HK-2 (cell line): ENCODE measurements around the gene SLC22A13.
"Not testable (repeated sequence)": the region's sequence is repeated elsewhere in the genome, so short reads cannot be mapped to it uniquely, and the experiment has no call there.

Experiments
- DNase-seq: peaks from one replicate; pipeline ENCODE4 v3.0.0-alpha.2; 2018; ENCODE audit not compliant: unreplicated experiment

SLC22A13 gene

DNA sequence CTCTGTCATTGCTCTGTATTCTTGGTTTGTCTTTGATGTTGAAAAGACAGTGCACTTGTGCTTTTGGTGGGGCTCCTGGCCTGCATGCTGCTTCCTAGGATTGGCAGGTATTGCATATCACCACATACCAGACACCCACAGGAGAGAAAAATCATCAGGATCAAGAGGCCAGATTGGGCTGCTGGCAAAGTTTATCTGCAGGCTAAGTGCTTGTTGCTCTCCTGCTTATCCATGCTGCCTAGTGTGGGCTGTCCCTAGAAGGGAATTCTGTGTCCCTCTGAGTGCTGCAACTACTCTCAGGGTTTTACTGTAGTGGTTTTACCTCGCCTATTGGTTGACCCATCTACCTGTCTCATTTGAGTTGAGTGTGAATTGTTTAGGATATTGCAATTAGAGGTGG, 833 bp upstream of the SLC22A13 start:
- no peak for DNase-seq

DNA sequence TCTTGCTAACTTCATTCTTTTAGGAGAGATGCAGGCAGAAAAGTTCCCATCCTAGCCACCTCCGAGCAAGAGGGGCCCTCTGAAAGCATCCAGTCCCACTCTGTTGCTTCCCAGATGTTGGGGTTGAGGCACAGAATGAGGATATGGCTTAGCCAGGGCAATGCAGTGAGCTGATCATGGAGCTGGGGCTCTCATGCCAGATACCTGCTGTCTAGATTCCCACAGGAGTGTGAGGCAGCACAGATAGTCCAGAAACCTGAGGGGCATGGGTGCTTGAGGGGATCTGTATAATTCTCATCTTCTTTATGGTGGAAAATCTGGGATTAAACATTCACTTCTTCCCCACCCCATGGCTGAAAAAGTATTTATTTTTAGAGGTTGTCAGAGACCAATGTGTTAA, 1.2 kb downstream of the SLC22A13 start:
- no peak for DNase-seq

DNA sequence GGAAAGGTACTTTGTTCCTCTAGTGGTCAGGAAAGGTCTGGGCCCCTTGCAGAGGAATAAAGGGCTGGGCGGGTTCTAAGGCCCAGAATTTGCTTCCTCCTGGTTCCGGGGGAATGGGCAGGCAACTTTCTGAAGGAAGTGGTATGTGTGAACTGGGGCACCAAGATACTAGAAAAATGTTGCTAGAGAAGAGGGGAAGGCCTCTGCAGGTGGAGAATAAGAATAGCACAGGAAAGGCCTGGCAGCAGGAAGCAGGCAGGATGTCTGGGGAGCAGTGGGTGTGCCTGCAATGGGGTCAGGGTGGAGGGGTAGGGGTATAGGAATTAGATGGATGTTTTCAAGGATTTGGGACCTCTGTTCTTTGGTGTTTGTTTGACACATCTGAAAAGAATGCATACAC, 2.0 kb downstream of the SLC22A13 start:
- no peak for DNase-seq

DNA sequence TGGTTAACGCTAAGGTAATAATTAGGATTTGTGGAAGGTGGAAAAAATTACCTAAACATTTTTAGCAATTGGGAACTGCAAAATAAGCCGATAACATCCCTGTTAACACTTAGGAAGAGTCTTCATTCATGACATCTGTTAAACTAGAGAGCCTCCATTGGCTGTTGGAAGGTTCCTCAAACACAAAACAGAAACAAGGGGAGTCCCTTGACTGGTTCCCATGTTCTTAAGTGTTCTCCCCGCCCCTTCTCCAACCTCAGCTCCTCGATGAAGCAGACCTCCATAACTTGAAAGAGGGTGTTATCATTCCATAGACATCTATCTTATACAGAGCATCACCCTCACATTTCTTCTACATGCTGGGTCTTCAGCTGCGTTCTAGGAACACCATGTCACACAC, 2.5 kb downstream of the SLC22A13 start:
- DNase-seq = no peak

GRCh38 chr3:38268522-38268921, 2.9 kb downstream of the SLC22A13 start:
- DNase-seq = no peak

GRCh38 chr3:38270606-38271005, 5.0 kb downstream of the SLC22A13 start:
- DNase-seq = no peak

DNA sequence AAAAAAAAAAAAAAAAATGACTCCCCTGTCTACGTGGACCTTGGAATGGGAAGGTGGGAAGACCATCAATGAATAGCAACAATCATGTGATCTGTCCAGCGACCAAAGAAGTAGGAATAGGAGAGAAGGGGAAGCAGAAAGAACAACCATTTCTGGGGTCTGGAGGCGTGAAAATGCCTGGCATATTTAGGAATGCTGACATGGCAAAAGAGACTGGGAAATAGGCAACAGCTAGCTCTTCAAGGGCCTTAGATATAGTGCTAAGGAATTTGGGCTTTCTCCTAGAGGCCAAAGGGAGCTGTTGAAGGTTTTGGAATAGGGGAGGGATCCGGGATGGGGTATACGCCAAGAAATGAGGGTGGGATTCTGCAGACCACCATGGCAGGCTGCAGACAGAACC, 5.9 kb downstream of the SLC22A13 start:
- DNase-seq = no peak

DNA sequence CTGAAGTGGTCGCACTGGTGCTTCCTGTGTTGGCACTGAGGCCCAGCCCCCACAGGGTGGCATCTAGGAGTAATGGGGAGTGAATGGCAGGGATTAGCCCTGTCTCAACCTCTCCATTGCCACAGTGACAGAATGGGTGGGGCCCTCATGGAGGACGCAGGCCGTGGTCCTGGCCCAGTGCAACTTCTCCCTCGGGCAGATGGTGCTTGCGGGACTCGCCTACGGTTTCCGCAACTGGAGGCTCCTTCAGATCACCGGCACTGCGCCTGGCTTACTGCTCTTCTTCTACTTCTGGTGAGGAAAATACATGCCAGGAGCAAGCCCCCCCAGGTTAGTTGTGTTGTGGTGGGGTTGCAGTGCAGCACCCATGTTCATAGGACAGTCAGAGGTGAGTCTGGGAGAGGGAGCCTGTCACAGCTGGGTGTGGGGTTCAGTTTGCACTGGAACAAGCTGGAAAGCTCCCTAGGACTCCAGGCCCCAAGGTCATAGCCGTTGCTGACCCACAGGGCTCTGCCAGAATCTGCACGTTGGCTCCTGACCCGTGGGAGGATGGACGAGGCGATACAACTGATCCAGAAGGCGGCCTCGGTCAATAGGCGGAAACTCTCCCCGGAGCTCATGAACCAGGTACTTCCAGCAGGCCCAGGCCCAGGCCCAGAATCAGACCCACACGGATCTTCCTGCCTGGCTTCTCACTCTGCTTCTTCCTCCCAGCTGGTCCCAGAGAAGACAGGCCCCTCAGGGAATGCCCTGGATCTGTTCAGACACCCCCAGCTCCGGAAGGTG, 9.4 kb downstream of the SLC22A13 start:
- no peak for DNase-seq

DNA sequence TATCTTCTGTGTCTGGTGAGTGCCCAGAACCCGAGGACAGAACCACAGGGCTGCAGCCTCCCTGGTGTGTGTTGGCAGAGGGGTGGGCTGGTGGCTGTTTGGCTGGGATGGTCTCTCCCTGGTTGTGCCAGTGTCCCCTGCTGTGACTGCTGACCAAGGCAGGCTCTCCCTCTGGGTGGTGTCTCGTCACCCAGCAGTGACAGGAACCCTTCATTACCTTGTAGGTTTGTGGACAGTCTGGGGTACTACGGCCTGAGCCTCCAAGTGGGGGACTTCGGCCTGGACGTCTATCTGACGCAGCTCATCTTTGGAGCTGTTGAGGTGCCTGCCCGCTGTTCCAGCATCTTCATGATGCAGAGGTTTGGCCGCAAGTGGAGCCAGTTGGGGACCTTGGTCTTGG, 10.0 kb downstream of the SLC22A13 start:
- no peak for DNase-seq

GRCh38 chr3:38276081-38276916, 10.7 kb downstream of the SLC22A13 start:
- DNase-seq = no peak

GRCh38 chr3:38276917-38277630, 11.5 kb downstream of the SLC22A13 start:
- no peak for DNase-seq

GRCh38 chr3:38278841-38279240, 13.2 kb downstream of the SLC22A13 start:
- DNase-seq = no peak

DNA sequence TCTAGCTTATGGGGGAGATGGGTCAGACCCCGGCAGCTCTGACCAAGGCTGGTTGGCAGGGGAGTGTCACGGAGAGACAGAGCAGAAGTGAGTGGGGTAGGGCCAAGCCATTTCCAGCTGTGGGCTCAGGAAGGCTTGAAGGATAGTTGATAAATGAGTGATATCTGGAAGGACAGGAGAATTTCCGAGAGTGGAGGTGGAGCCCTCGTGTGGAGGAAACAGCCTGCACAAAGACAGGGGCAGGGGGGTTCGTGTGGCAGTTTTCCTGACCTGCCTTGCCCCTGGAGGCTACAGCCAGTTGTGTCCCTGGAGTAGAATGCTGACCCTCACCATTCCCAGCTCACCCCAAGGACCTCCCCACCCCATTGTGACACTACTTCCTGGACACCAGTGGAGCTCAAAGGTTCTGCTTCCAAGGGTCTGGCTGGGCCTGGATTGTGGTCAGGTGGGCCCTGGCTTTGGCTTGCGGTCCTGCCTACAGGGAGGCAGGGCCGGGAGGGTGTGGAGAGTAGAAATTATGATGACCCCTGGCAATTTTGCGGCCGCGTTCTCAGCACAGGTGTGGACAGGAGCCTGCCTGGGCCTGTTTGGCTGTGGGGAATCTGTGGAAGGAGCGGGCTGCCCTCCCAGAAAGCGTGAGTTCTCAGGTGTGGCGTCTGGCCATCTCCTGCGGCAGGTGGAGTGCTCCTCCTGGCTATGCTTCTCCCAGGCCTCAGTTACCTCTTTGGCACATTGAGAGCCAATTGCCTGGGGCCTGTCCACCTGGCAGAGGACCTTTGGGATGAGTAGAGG, 16.5 kb downstream of the SLC22A13 start, which contains the start of gene SLC22A14:
Gene SLC22A14, plus strand, starts transcription at position 400 of the 792 bp plus-strand sequence. CDS start 23,733 bp downstream, outside the sequence.
- no peak for DNase-seq

GRCh38 chr3:38283810-38284755, 18.5 kb downstream of the SLC22A13 start:
- DNase-seq = no peak

DNA sequence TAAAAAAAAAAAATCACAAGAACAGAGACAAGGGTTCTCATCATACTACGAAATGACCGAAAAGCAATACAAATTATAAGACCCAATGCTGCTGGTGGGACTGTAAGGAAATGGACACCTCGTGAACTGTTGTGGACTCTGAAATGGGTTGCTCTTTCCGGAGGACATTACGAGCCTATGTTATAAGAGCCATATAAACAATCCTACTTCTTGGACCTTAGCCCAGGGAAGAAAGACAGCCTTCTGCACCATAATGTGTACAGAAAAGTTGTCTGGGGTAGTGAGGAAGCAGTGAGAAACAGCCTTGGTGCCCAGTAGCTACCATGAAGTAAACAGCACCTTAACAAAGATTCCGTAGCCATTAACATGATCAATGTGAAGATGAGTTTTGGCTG, 19.1 kb downstream of the SLC22A13 start:
- no peak for DNase-seq

DNA sequence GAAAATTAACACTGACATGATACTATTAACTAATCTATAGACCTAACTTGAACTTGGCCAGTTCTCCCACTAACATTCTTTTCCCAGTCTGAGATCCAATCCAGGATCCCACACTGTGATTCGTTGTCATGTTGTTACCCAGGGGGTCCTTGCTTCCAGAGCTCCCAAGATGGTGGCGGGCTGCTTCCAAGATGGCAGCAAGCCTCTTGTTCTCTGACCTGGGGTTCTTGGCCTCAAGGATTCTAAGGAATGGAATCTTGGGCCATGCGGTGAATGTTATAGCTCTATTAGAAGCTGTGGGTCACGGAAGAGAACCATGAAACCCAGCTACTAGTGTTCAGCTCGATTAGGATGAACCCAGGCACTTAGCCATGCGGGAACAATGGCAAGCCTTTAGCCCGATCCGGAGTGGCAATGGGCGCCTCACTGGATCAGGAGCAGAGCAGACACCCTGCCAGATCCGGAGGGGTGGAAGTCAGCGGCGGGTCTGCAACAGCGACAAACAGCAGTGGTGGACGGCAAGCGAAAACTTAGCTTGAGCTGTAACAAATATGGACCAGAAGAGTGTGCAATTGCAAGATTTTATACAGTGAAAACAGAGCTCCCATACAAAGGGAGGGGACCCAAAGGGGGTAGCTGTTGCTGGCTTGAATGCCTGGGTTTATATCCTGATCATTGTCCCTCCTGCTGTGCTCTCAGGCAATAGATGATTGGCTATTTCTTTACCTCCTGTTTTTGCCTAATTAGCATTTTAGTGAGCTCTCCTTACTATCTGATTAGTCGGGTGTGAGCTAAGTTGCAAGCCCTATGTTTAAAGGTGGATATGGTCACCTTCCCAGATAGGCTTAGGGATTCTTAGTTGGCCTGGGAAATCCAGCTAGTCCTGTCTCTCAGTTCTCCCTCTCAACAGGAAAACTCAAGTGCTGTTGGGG, 23.9 kb downstream of the SLC22A13 start:
- DNase-seq = not testable (repeated sequence)

- DNase-seq = not testable (repeated sequence)
Observed at GRCh38 chr3:38297053-38297452, 31.4 kb downstream of the SLC22A13 start.

DNA sequence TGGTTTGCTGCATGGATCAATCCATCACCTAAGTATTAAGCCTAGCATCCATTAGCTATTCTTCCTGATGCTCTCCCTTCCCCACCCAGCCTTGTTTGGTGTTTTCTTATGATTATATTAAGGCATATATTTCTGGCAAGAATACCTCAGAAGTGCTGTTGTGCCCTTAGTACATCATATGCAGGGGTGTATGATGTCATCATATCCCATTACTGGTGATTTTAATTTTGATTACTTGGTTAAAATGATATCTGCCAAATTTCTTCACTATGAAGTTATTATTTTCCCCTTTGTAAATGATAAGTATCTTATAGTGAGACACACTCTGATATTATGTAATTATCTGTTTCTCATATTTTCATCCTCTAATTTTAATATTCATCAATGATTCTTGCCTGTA, 31.9 kb downstream of the SLC22A13 start:
- DNase-seq = no peak
